HepG2 (cell line): Measurements from ENCODE around the gene STXBP4. TPM values are rescaled to one million over a fixed set of nuclear protein-coding genes. Genes with fewer than 3 reads are reported as not detected.

ENCODE experiments used
- ARNT2 ChIP-seq: sonication (generic); formaldehyde crosslinking; IDR thresholded peaks from 2 replicates; pipeline ENCODE4 v1.8.0; 2022; ENCODE audit warnings: mild to moderate bottlenecking, low read depth, missing genetic modification reagents, moderate library complexity
- CBFB ChIP-seq: sonication (generic); formaldehyde crosslinking; IDR thresholded peaks from 2 replicates; pipeline ENCODE4 v1.4.0; 2020; ENCODE audit warnings: missing genetic modification reagents
- CHD4 ChIP-seq: fragments of 200-600 bp; sonication (generic); IDR thresholded peaks from 2 replicates; pipeline ENCODE4 v1.7.0; 2017; ENCODE audit warnings: mild to moderate bottlenecking, low read length, borderline replicate concordance
- FOSL2 ChIP-seq: sonication (generic); formaldehyde crosslinking; IDR thresholded peaks from 2 replicates; pipeline ENCODE4 v1.4.0; 2020; ENCODE audit warnings: missing genetic modification reagents
- GABPA ChIP-seq, 2 experiments: IDR thresholded peaks; 2 replicates each; pipeline ENCODE4 v1.6.1; 2011 to 2016; ENCODE audit warnings: low read depth in 2 of 2, low read length in 1 of 2, missing biosample characterization in 1 of 2, missing genetic modification characterization in 1 of 2
- GATAD2A ChIP-seq: IDR thresholded peaks from 2 replicates; pipeline ENCODE4 v1.6.1; 2016
- HDAC6 ChIP-seq: fragments of 200-600 bp; sonication (generic); IDR thresholded peaks from 2 replicates; pipeline ENCODE4 v1.7.0; 2017; ENCODE audit warnings: mild to moderate bottlenecking, antibody characterized with exemption, low read length, low read depth
- KMT2A ChIP-seq: sonication (generic); formaldehyde crosslinking; IDR thresholded peaks from 2 replicates; pipeline ENCODE4 v1.4.0; 2020; ENCODE audit warnings: missing genetic modification reagents
- MYPOP ChIP-seq: sonication (generic); formaldehyde crosslinking; IDR thresholded peaks from 2 replicates; pipeline ENCODE4 v1.8.1; 2023; ENCODE audit warnings: mild to moderate bottlenecking, moderate library complexity, missing genetic modification reagents
- PAXIP1 ChIP-seq: sonication (generic); formaldehyde crosslinking; conservative IDR thresholded peaks from 2 replicates; pipeline ENCODE4 v1.4.0; 2020; ENCODE audit warnings: mild to moderate bottlenecking, missing genetic modification reagents, moderate library complexity
- RFX1 ChIP-seq: fragments of 450-650 bp; IDR thresholded peaks from 2 replicates; pipeline ENCODE4 v1.6.1; 2017
- SIN3A ChIP-seq: IDR thresholded peaks from 2 replicates; pipeline ENCODE4 v1.6.1; 2011; ENCODE audit warnings: low read depth, mild to moderate bottlenecking, control low read depth, low read length, borderline replicate concordance
- SMAD3 ChIP-seq: sonication (generic); formaldehyde crosslinking; IDR thresholded peaks from 2 replicates; pipeline ENCODE4 v1.4.0; 2020; ENCODE audit warnings: missing genetic modification reagents
- SP5 ChIP-seq: IDR thresholded peaks from 2 replicates; pipeline ENCODE4 v1.6.1; 2016; ENCODE audit warnings: low read depth, borderline replicate concordance
- TIGD3 ChIP-seq: sonication (generic); formaldehyde crosslinking; IDR thresholded peaks from 2 replicates; pipeline ENCODE4 v1.5.1; 2020; ENCODE audit warnings: mild to moderate bottlenecking, missing genetic modification reagents, borderline replicate concordance
- U2AF2 ChIP-seq: fragments of 200-400 bp; formaldehyde crosslinking; IDR thresholded peaks from 2 replicates; pipeline ENCODE4 v1.6.1; 2017; ENCODE audit warnings: low read depth, mild to moderate bottlenecking, low read length
- ZKSCAN8 ChIP-seq: IDR thresholded peaks from 2 replicates; pipeline ENCODE4 v1.6.1; 2016; ENCODE audit warnings: borderline replicate concordance, missing genetic modification reagents, missing compliant biosample characterization
- ZNF101 ChIP-seq: sonication (generic); formaldehyde crosslinking; IDR thresholded peaks from 2 replicates; pipeline ENCODE4 v1.4.0; 2020; ENCODE audit warnings: mild to moderate bottlenecking, low read depth, missing genetic modification reagents, borderline replicate concordance
- ZNF710 ChIP-seq: sonication (generic); formaldehyde crosslinking; IDR thresholded peaks from 2 replicates; pipeline ENCODE4 v1.5.0; 2020; ENCODE audit warnings: mild to moderate bottlenecking, missing genetic modification reagents, borderline replicate concordance
- polyA plus RNA-seq, 8 experiments: library from polyadenylated mRNA; depleted of rRNA in 3 of 8; stranded (reverse) in 7 of 8; unstranded in 1 of 8; fragments of >200 nt; fragmentation: Illumina TruSeq in 4 of 8; extraction: Trizol in 4 of 8; gene quantifications; 2 replicates each; pipeline versions ENCODE4 v1.2.1 to v1.2.3, GENCODE V29; 2011 to 2016; ENCODE audit warnings: low read depth in 4 of 8, missing spikeins in 1 of 8, mixed read lengths in 1 of 8; ENCODE audit not compliant: insufficient read depth in 1 of 8
- total RNA-seq, 5 experiments: library from RNA; depleted of rRNA; stranded (reverse); fragments of >200 nt; fragmentation: Illumina TruSeq; extraction: Trizol; gene quantifications; 2 replicates each; pipeline ENCODE4 v1.2.3, GENCODE V29; 2016; ENCODE audit warnings: low read depth in 1 of 5

The STXBP4 gene
- total and polyA plus RNA-seq, 2 of the 13 experiments (the other 11 are each of a cell fraction or from before 2014, with no cell fraction given): 8.5 to 36.1 TPM

GRCh38 chr17:54969658-54970572, 1.4 kb downstream of the STXBP4 start (continued):
- TF ChIP-seq MYPOP (CRISPR knock-in tag): peak; percentile 56; the same call in 1 of the 2 replicates
- TF ChIP-seq SMAD3: 0 out of 2 replicates have a peak, but pooled peaks have one; percentile 3
- TF ChIP-seq SIN3A: peak; percentile 25; the same call in 1 of the 2 replicates
- peak; percentile 41; the same call in 1 of the 2 replicates for TF ChIP-seq GATAD2A
- TF ChIP-seq RFX1: no peak
- TF ChIP-seq KMT2A (CRISPR knock-in tag): no peak
- TF ChIP-seq GABPA (IDR thresholded peaks at IDR 0.05; ENCODE audit: low read depth, low read length): no peak
- 0 out of 2 replicates have a peak, but pooled peaks have one; percentile 16 for TF ChIP-seq GABPA (CRISPR knock-in tag; IDR thresholded peaks at IDR 0.05; ENCODE audit: low read depth)
- no peak for TF ChIP-seq SP5 (CRISPR knock-in tag)
- 0 out of 2 replicates have a peak, but pooled peaks have one; percentile 6 for TF ChIP-seq CBFB (CRISPR knock-in tag)
- TF ChIP-seq HDAC6: no peak
- 0 out of 2 replicates have a peak, but pooled peaks have one; percentile 50 for TF ChIP-seq CHD4
- no peak for TF ChIP-seq U2AF2
- TF ChIP-seq TIGD3 (CRISPR knock-in tag): peak; percentile 65; the same call in 1 of the 2 replicates
- no peak for TF ChIP-seq FOSL2 (CRISPR knock-in tag)
- TF ChIP-seq ZNF101 (CRISPR knock-in tag): no peak
- TF ChIP-seq PAXIP1 (CRISPR knock-in tag): peak; percentile 46; the same call in 1 of the 2 replicates
- TF ChIP-seq ZKSCAN8 (CRISPR knock-in tag): peak; percentile 34; the same call in 1 of the 2 replicates
- 0 out of 2 replicates have a peak, but pooled peaks have one; percentile 29 for TF ChIP-seq ARNT2 (CRISPR knock-in tag)
- peak; percentile 63; the same call in 1 of the 2 replicates for TF ChIP-seq ZNF710 (CRISPR knock-in tag)
